SU-DHL-6 (cell line): ENCODE measurements around the gene EDAR.

Source experiments
- H2AFZ ChIP-seq: fragments of 200-600 bp; sonication (generic); 2 replicates; pipeline ENCODE4 v1.6.1; 2014; ENCODE audit warnings: low read depth, mild to moderate bottlenecking, moderate library complexity, mixed read lengths, antibody characterized with exemption, low read length; ENCODE audit not compliant: severe bottlenecking
- H3F3A ChIP-seq: fragments of 200-600 bp; shearing (Covaris generic); 2 replicates; pipeline ENCODE4 v1.6.0; 2016; ENCODE audit warnings: antibody characterized with exemption, mild to moderate bottlenecking; ENCODE audit not compliant: insufficient read depth
- H3K27ac ChIP-seq: fragments of 200-600 bp; sonication (generic); 2 replicates; pipeline ENCODE4 v1.5.1; 2016; ENCODE audit warnings: low read depth, mild to moderate bottlenecking, low read length, moderate library complexity, mixed read lengths
- H3K27me3 ChIP-seq: fragments of 200-600 bp; sonication (generic), shearing (Covaris generic); 2 replicates; pipeline ENCODE4 v1.6.0; 2014; ENCODE audit warnings: mild to moderate bottlenecking, low read length
- H3K36me3 ChIP-seq: fragments of 200-600 bp; sonication (generic); 2 replicates; pipeline ENCODE4 v1.6.1; 2014; ENCODE audit warnings: mild to moderate bottlenecking, low read length, mixed read lengths
- H3K4me2 ChIP-seq: fragments of 300-600, 200-600 bp; shearing (Covaris generic), sonication (generic); 2 replicates; pipeline ENCODE4 v1.6.0; 2014; ENCODE audit warnings: low read length, low read depth, mild to moderate bottlenecking; ENCODE audit not compliant: poor library complexity, severe bottlenecking
- H3K4me3 ChIP-seq: fragments of 200-600 bp; sonication (generic); 2 replicates; pipeline ENCODE4 v1.5.1; 2014; ENCODE audit warnings: antibody characterized with exemption, low read length, mild to moderate bottlenecking, mixed read lengths; ENCODE audit not compliant: insufficient read depth, poor library complexity, severe bottlenecking
- H3K79me2 ChIP-seq: fragments of 200-600 bp; sonication (generic); 2 replicates; pipeline ENCODE4 v1.6.1; 2014; ENCODE audit warnings: mild to moderate bottlenecking, low read length, moderate library complexity; ENCODE audit not compliant: insufficient read depth
- H3K9ac ChIP-seq: fragments of 200-600 bp; sonication (generic); 2 replicates; pipeline ENCODE4 v1.7.0; 2014; ENCODE audit warnings: mild to moderate bottlenecking, low read length
- H3K9me2 ChIP-seq: fragments of 200-600 bp; sonication (generic); replicated peaks from 2 replicates; pipeline ENCODE4 v1.6.1; 2014; ENCODE audit warnings: low read length; ENCODE audit not compliant: insufficient read depth
- H3K9me3 ChIP-seq: fragments of 200-600 bp; sonication (generic); 2 replicates; pipeline ENCODE4 v1.6.1; 2014; ENCODE audit warnings: low read length, mixed read lengths; ENCODE audit not compliant: insufficient read depth
- H4K20me1 ChIP-seq: fragments of 200-600 bp; sonication (generic); 2 replicates; pipeline ENCODE4 v1.6.1; 2014; ENCODE audit warnings: low read depth, mild to moderate bottlenecking, antibody characterized with exemption, low read length, moderate library complexity, mixed read lengths
- EZH2phosphoT487 ChIP-seq: fragments of 200-600 bp; sonication (generic), shearing (Covaris generic); conservative IDR thresholded peaks from 2 replicates; pipeline ENCODE4 v1.6.1; 2018; ENCODE audit warnings: mild to moderate bottlenecking, antibody characterized with exemption, low read length, moderate library complexity, mixed read lengths
- TF ChIP-seq, protein P1 (sequence below): fragments of 200-600 bp; sonication (generic); IDR thresholded peaks from one replicate; pipeline ENCODE4 v1.5.1; 2017; ENCODE audit warnings: antibody characterized with exemption, mild to moderate bottlenecking, low read length, moderate library complexity; ENCODE audit not compliant: insufficient read depth, poor library complexity, severe bottlenecking

The EDAR gene

DNA sequence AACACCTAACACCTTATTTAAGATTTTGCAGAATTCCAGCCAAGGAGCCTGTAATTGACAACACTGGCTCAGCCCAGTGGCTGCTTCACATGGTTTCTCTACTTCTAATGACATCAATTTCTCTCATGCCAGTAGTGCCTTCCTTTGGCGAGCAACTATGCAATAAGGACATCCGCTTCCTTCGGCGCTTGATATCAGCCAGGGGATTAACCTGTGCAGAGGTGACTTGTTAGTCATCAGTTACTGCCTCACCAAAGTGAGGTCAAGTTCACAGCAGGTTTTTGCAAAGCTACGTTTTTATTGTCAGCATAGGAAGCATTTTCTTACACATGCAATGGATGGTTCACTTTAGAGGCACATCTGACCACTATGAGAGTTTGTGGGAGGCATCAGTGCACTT lies 24.0 kb upstream of the EDAR start:
- H3K9ac ChIP-seq, result no peak overlapping the region
- H3K9me2 ChIP-seq, result no peaks in the 10 kb centered on the region
- no peak overlapping the region for H3K27ac ChIP-seq
- H3K79me2 ChIP-seq, result no peaks in the 10 kb centered on the region
- H3K9me3 ChIP-seq, result no peaks in the 10 kb centered on the region
- no peaks in the 10 kb centered on the region for H3K27me3 ChIP-seq
- H3K4me2 ChIP-seq, result no peak overlapping the region
- no peaks in the 10 kb centered on the region for H3F3A ChIP-seq
- H2AFZ ChIP-seq, result no peak overlapping the region
- H3K36me3 ChIP-seq, result no peaks in the 10 kb centered on the region
- no peak for TF ChIP-seq EZH2phosphoT487
- TF ChIP-seq, protein P1, sequence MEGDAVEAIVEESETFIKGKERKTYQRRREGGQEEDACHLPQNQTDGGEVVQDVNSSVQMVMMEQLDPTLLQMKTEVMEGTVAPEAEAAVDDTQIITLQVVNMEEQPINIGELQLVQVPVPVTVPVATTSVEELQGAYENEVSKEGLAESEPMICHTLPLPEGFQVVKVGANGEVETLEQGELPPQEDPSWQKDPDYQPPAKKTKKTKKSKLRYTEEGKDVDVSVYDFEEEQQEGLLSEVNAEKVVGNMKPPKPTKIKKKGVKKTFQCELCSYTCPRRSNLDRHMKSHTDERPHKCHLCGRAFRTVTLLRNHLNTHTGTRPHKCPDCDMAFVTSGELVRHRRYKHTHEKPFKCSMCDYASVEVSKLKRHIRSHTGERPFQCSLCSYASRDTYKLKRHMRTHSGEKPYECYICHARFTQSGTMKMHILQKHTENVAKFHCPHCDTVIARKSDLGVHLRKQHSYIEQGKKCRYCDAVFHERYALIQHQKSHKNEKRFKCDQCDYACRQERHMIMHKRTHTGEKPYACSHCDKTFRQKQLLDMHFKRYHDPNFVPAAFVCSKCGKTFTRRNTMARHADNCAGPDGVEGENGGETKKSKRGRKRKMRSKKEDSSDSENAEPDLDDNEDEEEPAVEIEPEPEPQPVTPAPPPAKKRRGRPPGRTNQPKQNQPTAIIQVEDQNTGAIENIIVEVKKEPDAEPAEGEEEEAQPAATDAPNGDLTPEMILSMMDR, result no peak
- no peaks in the 10 kb centered on the region for H4K20me1 ChIP-seq
- no peak overlapping the region for H3K4me3 ChIP-seq

DNA sequence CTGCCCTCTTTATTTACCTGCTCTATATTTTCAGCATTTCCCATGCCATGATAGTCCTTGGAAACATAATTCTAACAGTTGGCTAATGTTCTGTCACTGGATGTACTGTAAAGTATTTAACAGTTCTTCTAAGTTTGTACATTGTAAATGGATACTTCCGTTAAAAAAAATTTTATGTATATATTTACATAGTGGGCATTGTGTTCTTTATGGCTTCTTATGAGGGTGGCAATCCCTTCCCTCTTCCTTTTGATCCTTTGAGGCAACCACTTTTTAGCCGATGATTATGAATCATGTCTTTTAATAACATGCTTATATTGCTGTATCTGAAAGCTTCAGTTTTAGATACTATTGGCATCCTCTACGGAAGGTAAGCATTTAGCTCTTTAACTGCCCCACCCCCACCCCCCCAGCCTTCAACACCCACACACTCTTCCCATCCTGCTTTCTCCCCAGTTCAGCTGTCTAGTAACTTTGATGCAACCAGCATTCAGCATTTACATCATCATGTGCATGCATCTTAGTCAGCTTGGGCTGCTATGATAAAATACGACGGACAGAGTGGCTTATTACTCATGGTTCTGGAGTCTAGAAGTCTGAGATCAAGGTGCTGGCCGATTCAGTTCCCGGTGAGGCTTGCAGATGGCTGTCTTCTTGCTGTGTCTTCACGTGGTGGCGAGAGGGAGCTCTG lies 21.0 kb upstream of the EDAR start:
- H3K4me3 ChIP-seq, result no peak overlapping the region
- H3K36me3 ChIP-seq, result no peaks in the 10 kb centered on the region
- H3K27me3 ChIP-seq, result no peaks in the 10 kb centered on the region
- H3K9ac ChIP-seq, result no peak overlapping the region
- no peaks in the 10 kb centered on the region for H3K9me3 ChIP-seq
- no peak overlapping the region for H2AFZ ChIP-seq
- no peak overlapping the region for H3K27ac ChIP-seq
- H3K79me2 ChIP-seq, result no peaks in the 10 kb centered on the region
- no peaks in the 10 kb centered on the region for H4K20me1 ChIP-seq
- no peaks in the 10 kb centered on the region for H3K9me2 ChIP-seq
- TF ChIP-seq EZH2phosphoT487, result no peak
- TF ChIP-seq, protein P1, result no peak
- no peaks in the 10 kb centered on the region for H3F3A ChIP-seq
- H3K4me2 ChIP-seq, result no peak overlapping the region

DNA sequence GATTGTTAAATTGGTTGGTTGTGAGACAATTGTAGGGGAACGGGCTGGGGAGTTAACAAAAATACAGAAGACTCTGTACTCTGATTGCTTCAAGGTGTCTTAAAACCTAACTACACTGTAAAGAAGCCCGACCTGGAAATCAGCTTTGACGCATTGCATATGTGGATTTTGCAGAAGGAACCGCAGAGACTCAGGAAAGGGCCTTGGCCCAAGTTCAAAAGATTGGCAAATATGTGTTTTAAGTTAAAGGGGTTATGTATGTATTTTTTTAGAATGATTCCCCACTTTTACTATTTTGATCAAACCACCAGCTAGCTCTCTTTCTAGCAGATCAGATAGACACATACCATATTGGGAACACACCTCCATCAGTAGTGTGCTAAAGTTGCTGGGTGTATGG lies 18.0 kb upstream of the EDAR start:
- H3K9me3 ChIP-seq, result no peaks in the 10 kb centered on the region
- no peaks in the 10 kb centered on the region for H3K79me2 ChIP-seq
- no peak overlapping the region for H3K4me2 ChIP-seq
- no peaks in the 10 kb centered on the region for H3K9me2 ChIP-seq
- H4K20me1 ChIP-seq, result no peaks in the 10 kb centered on the region
- no peak overlapping the region for H2AFZ ChIP-seq
- no peak for TF ChIP-seq EZH2phosphoT487
- TF ChIP-seq, protein P1, result no peak
- H3K36me3 ChIP-seq, result no peaks in the 10 kb centered on the region
- H3K27me3 ChIP-seq, result no peaks in the 10 kb centered on the region
- H3F3A ChIP-seq, result no peaks in the 10 kb centered on the region
- no peak overlapping the region for H3K9ac ChIP-seq
- H3K27ac ChIP-seq, result no peak overlapping the region
- no peak overlapping the region for H3K4me3 ChIP-seq
